Measurements from ENCODE around the gene NTM. TPM values are rescaled to one million over a fixed set of nuclear protein-coding genes. Genes with fewer than 3 reads are reported as not detected.

Gene NTM
- total RNA-seq, 1 donor from 2014 or later = 9.9 TPM

GRCh38 chr11:131504199-131504949 is 134.0 kb downstream of the NTM start:
- Histone ChIP-seq H3K27me3 (ENCODE audit: control insufficient read depth in 3 of 3, insufficient read depth in 3 of 3, low read length in 3 of 3) (peaks cover 0 to 2% (median 2%) of the 10 kb centered on the region in 3 donors), H3K4me3 (ENCODE audit: low read length in 3 of 3) (no peak overlapping the region), H3K36me3 (ENCODE audit: control insufficient read depth in 3 of 3, insufficient read depth in 3 of 3, low read length in 3 of 3) (no peaks in the 10 kb centered on the region), H3K9ac (ENCODE audit: low read depth in 1 of 3, low read length in 3 of 3) (no peak overlapping the region), H3K4me1 (ENCODE audit: control insufficient read depth in 3 of 3, insufficient read depth in 3 of 3, low read length in 3 of 3) (peaks cover 7 to 9% (median 8%) of the 10 kb centered on the region in 3 donors), H3K27ac (ENCODE audit: low read depth, low read length) (no peak overlapping the region), H3K9me3 (ENCODE audit: control insufficient read depth in 3 of 3, low read length in 3 of 3) (no peaks in the 10 kb centered on the region)

GRCh38 chr11:131506348-131506747 is 135.9 kb downstream of the NTM start:
- Histone ChIP-seq H3K27me3 (ENCODE audit: control insufficient read depth in 3 of 3, insufficient read depth in 3 of 3, low read length in 3 of 3) (peaks cover 0 to 4% (median 2%) of the 10 kb centered on the region in 3 donors), H3K9ac (ENCODE audit: low read depth in 1 of 3, low read length in 3 of 3) (no peak overlapping the region), H3K4me3 (ENCODE audit: low read length in 3 of 3) (no peak overlapping the region), H3K4me1 (ENCODE audit: control insufficient read depth in 3 of 3, insufficient read depth in 3 of 3, low read length in 3 of 3) (peaks cover 7 to 9% (median 8%) of the 10 kb centered on the region in 3 donors), H3K9me3 (ENCODE audit: control insufficient read depth in 3 of 3, low read length in 3 of 3) (no peaks in the 10 kb centered on the region), H3K27ac (ENCODE audit: low read depth, low read length) (no peak overlapping the region), H3K36me3 (ENCODE audit: control insufficient read depth in 3 of 3, insufficient read depth in 3 of 3, low read length in 3 of 3) (no peaks in the 10 kb centered on the region)

- H3K36me3 ChIP-seq (ENCODE audit: control insufficient read depth in 3 of 3, insufficient read depth in 3 of 3, low read length in 3 of 3) = no peaks in the 10 kb centered on the region
- H3K9ac ChIP-seq (ENCODE audit: low read depth in 1 of 3, low read length in 3 of 3) = no peak overlapping the region
Observed at GRCh38 chr11:131510662-131511061, 140.2 kb downstream of the NTM start.

GRCh38 chr11:131511794-131512193 is 141.4 kb downstream of the NTM start:
- no peaks in the 10 kb centered on the region for H3K9me3 ChIP-seq (ENCODE audit: control insufficient read depth in 3 of 3, low read length in 3 of 3)
- H3K4me1 ChIP-seq (ENCODE audit: control insufficient read depth in 3 of 3, insufficient read depth in 3 of 3, low read length in 3 of 3) = no peaks in the 10 kb centered on the region
- H3K27me3 ChIP-seq (ENCODE audit: control insufficient read depth in 3 of 3, insufficient read depth in 3 of 3, low read length in 3 of 3) = peaks cover 0 to 7% (median 0%) of the 10 kb centered on the region in 3 donors
- no peak overlapping the region for H3K27ac ChIP-seq (ENCODE audit: low read depth, low read length)
- H3K4me3 ChIP-seq (ENCODE audit: low read length in 3 of 3) = no peak overlapping the region
- H3K9ac ChIP-seq (ENCODE audit: low read depth in 1 of 3, low read length in 3 of 3) = no peak overlapping the region
- H3K36me3 ChIP-seq (ENCODE audit: control insufficient read depth in 3 of 3, insufficient read depth in 3 of 3, low read length in 3 of 3) = no peaks in the 10 kb centered on the region

More at GRCh38 chr11:131510662-131511061, 140.2 kb downstream of the NTM start:
- H3K27ac ChIP-seq (ENCODE audit: low read depth, low read length) = no peak overlapping the region
- no peak overlapping the region for H3K4me3 ChIP-seq (ENCODE audit: low read length in 3 of 3)
- no peaks in the 10 kb centered on the region for H3K4me1 ChIP-seq (ENCODE audit: control insufficient read depth in 3 of 3, insufficient read depth in 3 of 3, low read length in 3 of 3)
- H3K9me3 ChIP-seq (ENCODE audit: control insufficient read depth in 3 of 3, low read length in 3 of 3) = no peaks in the 10 kb centered on the region
- peaks cover 0 to 7% (median 0%) of the 10 kb centered on the region in 3 donors for H3K27me3 ChIP-seq (ENCODE audit: control insufficient read depth in 3 of 3, insufficient read depth in 3 of 3, low read length in 3 of 3)

- peaks cover 0 to 7% (median 0%) of the 10 kb centered on the region in 3 donors for H3K27me3 ChIP-seq (ENCODE audit: control insufficient read depth in 3 of 3, insufficient read depth in 3 of 3, low read length in 3 of 3)
- no peak overlapping the region for H3K27ac ChIP-seq (ENCODE audit: low read depth, low read length)
- no peaks in the 10 kb centered on the region for H3K36me3 ChIP-seq (ENCODE audit: control insufficient read depth in 3 of 3, insufficient read depth in 3 of 3, low read length in 3 of 3)
- H3K4me3 ChIP-seq (ENCODE audit: low read length in 3 of 3) = no peak overlapping the region
- H3K4me1 ChIP-seq (ENCODE audit: control insufficient read depth in 3 of 3, insufficient read depth in 3 of 3, low read length in 3 of 3) = no peaks in the 10 kb centered on the region
- no peak overlapping the region for H3K9ac ChIP-seq (ENCODE audit: low read depth in 1 of 3, low read length in 3 of 3)
- no peaks in the 10 kb centered on the region for H3K9me3 ChIP-seq (ENCODE audit: control insufficient read depth in 3 of 3, low read length in 3 of 3)
Observed at GRCh38 chr11:131512228-131512627, 141.8 kb downstream of the NTM start.

GRCh38 chr11:131514062-131514461 is 143.6 kb downstream of the NTM start:
- no peak overlapping the region for H3K9ac ChIP-seq (ENCODE audit: low read depth in 1 of 3, low read length in 3 of 3)
- no peaks in the 10 kb centered on the region for H3K36me3 ChIP-seq (ENCODE audit: control insufficient read depth in 3 of 3, insufficient read depth in 3 of 3, low read length in 3 of 3)
- H3K27me3 ChIP-seq (ENCODE audit: control insufficient read depth in 3 of 3, insufficient read depth in 3 of 3, low read length in 3 of 3) = peaks cover 0 to 7% (median 0%) of the 10 kb centered on the region in 3 donors
- H3K9me3 ChIP-seq (ENCODE audit: control insufficient read depth in 3 of 3, low read length in 3 of 3) = no peaks in the 10 kb centered on the region
- H3K27ac ChIP-seq (ENCODE audit: low read depth, low read length) = no peak overlapping the region
- no peak overlapping the region for H3K4me3 ChIP-seq (ENCODE audit: low read length in 3 of 3)
- no peaks in the 10 kb centered on the region for H3K4me1 ChIP-seq (ENCODE audit: control insufficient read depth in 3 of 3, insufficient read depth in 3 of 3, low read length in 3 of 3)

GRCh38 chr11:131518305-131518838 is 148.0 kb downstream of the NTM start:
- Histone ChIP-seq H3K27ac (ENCODE audit: low read depth, low read length) (no peak overlapping the region), H3K9me3 (ENCODE audit: control insufficient read depth in 3 of 3, low read length in 3 of 3) (no peaks in the 10 kb centered on the region), H3K36me3 (ENCODE audit: control insufficient read depth in 3 of 3, insufficient read depth in 3 of 3, low read length in 3 of 3) (no peaks in the 10 kb centered on the region), H3K9ac (ENCODE audit: low read depth in 1 of 3, low read length in 3 of 3) (no peak overlapping the region), H3K4me1 (ENCODE audit: control insufficient read depth in 3 of 3, insufficient read depth in 3 of 3, low read length in 3 of 3) (no peaks in the 10 kb centered on the region), H3K27me3 (ENCODE audit: control insufficient read depth in 3 of 3, insufficient read depth in 3 of 3, low read length in 3 of 3) (no peaks in the 10 kb centered on the region), H3K4me3 (ENCODE audit: low read length in 3 of 3) (no peak overlapping the region)

- H3K9ac ChIP-seq (ENCODE audit: low read depth in 1 of 3, low read length in 3 of 3) = no peak overlapping the region
- no peaks in the 10 kb centered on the region for H3K4me1 ChIP-seq (ENCODE audit: control insufficient read depth in 3 of 3, insufficient read depth in 3 of 3, low read length in 3 of 3)
- H3K4me3 ChIP-seq (ENCODE audit: low read length in 3 of 3) = no peak overlapping the region
- no peak overlapping the region for H3K27ac ChIP-seq (ENCODE audit: low read depth, low read length)
- H3K9me3 ChIP-seq (ENCODE audit: control insufficient read depth in 3 of 3, low read length in 3 of 3) = no peaks in the 10 kb centered on the region
- no peaks in the 10 kb centered on the region for H3K27me3 ChIP-seq (ENCODE audit: control insufficient read depth in 3 of 3, insufficient read depth in 3 of 3, low read length in 3 of 3)
- no peaks in the 10 kb centered on the region for H3K36me3 ChIP-seq (ENCODE audit: control insufficient read depth in 3 of 3, insufficient read depth in 3 of 3, low read length in 3 of 3)
Observed at GRCh38 chr11:131522851-131523250, 152.4 kb downstream of the NTM start.

- Histone ChIP-seq H3K4me1 (ENCODE audit: control insufficient read depth in 3 of 3, insufficient read depth in 3 of 3, low read length in 3 of 3) (peaks cover 0 to 4% (median 0%) of the 10 kb centered on the region in 3 donors), H3K9ac (ENCODE audit: low read depth in 1 of 3, low read length in 3 of 3) (no peak overlapping the region), H3K9me3 (ENCODE audit: control insufficient read depth in 3 of 3, low read length in 3 of 3) (no peaks in the 10 kb centered on the region), H3K27ac (ENCODE audit: low read depth, low read length) (no peak overlapping the region), H3K36me3 (ENCODE audit: control insufficient read depth in 3 of 3, insufficient read depth in 3 of 3, low read length in 3 of 3) (no peaks in the 10 kb centered on the region), H3K4me3 (ENCODE audit: low read length in 3 of 3) (no peak overlapping the region), H3K27me3 (ENCODE audit: control insufficient read depth in 3 of 3, insufficient read depth in 3 of 3, low read length in 3 of 3) (no peaks in the 10 kb centered on the region)
Observed at GRCh38 chr11:131530407-131530806, 160.0 kb downstream of the NTM start.

GRCh38 chr11:131533149-131533548 is 162.7 kb downstream of the NTM start:
- Histone ChIP-seq H3K36me3 (ENCODE audit: control insufficient read depth in 3 of 3, insufficient read depth in 3 of 3, low read length in 3 of 3) (no peaks in the 10 kb centered on the region), H3K9ac (ENCODE audit: low read depth in 1 of 3, low read length in 3 of 3) (no peak overlapping the region), H3K4me1 (ENCODE audit: control insufficient read depth in 3 of 3, insufficient read depth in 3 of 3, low read length in 3 of 3) (peaks cover 0 to 4% (median 0%) of the 10 kb centered on the region in 3 donors), H3K4me3 (ENCODE audit: low read length in 3 of 3) (no peak overlapping the region), H3K27me3 (ENCODE audit: control insufficient read depth in 3 of 3, insufficient read depth in 3 of 3, low read length in 3 of 3) (peaks cover 0 to 4% (median 3%) of the 10 kb centered on the region in 3 donors), H3K9me3 (ENCODE audit: control insufficient read depth in 3 of 3, low read length in 3 of 3) (no peaks in the 10 kb centered on the region), H3K27ac (ENCODE audit: low read depth, low read length) (no peak overlapping the region)
